GM11168 (cell line): Measurements from ENCODE around the gene MYLK4.
"Not testable (repeated sequence)": the region's sequence is repeated elsewhere in the genome, so short reads cannot be mapped to it uniquely, and the experiment has no call there.

Source experiments
- in situ Hi-C: fragments of 300-500 bp; cut with MboI; formaldehyde crosslinking; loops from one replicate; pipeline ENCODE4 v1.12.0; 2022; ENCODE audit warnings: low sequenced_read_pairs; ENCODE audit not compliant: unreplicated experiment

MYLK4 gene

DNA sequence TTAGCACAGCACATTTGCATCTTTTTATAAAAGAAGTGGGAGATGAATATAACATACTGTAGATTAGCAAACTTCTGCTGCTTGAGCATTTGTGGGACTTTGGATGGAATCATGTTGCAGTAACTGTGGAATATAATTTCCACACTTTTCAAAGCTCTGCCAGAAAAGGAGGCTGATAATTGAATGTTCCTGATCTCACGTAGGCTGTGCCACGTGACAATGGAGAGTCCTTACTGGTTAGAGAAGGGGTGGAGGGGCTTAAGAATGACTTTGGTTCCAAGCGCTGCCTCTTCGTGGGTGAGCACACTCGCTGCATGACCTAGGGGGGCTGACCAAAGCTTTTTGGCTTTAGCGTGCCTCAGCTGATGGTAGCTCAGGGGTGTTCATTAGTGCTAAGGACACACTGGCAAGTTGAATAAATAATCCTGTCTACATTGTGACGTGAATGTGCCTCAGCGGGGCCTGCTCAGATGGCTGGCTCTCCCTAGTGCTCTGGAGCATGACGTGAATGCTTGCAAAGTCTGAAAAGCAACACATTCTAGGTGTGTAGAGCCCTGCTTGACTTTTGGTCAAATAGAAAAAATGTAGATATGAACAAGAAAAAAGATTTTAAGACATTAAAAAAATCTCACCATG, 29.5 kb upstream of the MYLK4 start:
- in situ Hi-C loops: no loop called here

DNA sequence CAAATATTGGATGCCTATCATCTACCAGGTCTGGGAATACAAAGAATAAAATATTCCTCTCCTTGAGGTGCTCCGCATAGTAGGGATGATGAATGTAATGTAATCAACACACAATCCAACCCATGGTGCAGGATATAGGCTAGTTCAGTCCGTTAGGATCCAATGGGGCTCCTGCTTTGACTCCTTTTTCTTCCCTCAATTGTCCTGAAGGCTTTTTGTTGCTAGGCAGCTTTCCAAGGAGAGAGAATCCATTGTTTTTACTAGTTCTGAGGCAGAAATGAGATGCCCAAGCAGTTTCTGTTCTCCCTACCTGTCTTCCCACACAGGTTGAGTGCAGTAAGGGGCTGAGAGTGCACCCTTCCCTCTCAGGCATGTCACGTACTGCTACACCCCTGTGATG, 26.5 kb upstream of the MYLK4 start:
- in situ Hi-C loops: no loop called here

- in situ Hi-C loops: no loop called here
Observed at GRCh38 chr6:2775003-2775402, 24.3 kb upstream of the MYLK4 start.

DNA sequence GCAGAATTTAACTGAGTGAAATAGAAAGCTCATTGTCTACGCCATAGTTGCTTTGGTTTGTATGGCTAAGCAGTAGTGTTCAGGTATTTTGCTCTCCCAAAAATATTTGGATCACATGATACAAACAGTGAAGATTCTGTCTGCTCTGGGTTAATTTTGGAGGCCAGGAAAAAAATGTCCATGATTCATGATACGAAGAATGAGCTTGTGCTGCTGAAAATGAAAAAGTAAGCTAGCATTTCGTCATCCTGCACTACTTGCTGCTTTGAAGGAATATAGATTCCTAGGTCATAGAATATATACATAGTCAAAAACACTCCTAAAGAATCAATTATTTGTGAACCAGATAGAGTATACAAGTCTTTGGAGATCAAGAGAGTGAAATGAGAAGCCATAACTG, 22.7 kb upstream of the MYLK4 start:
- in situ Hi-C loops: no loop called here

DNA sequence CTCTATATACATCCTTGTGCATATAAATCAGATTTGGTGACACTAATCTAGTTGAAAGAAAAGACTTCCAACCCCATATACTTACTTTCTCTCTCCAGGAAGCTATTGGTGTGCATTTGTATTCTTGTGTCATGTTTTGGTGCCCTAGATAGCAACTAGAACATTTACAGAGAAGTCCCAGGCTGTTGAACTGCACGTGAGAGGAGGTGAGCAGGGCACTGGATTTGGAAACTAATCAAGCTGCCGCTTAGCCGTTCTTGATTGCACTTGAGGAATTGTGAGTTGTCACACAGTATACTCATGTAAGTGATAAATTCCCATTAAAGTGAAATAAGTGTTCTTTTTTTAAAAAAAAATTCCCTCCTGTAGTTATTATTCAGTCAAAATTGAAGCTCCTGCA, 22.1 kb upstream of the MYLK4 start:
- in situ Hi-C loops: no loop called here

DNA sequence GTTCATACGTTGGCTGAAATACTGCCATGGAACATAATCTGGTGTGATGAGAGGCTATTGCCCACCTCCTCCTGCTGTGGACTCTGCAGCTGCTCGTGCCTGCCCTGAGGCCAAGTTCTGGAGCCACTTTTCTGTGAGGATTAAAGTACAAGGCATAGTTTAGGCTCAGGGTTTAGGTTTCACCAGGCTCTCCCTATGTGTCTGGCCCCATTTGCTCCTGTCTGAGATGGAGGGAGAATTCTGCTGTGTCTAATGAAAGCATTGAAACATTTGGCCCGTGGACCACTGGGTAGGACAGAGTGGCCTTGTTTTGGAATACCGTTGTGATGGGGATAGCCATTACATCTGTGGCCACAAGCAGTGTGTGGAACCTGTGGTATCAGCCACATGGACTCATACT, 20.4 kb upstream of the MYLK4 start:
- in situ Hi-C loops: no loop called here

DNA sequence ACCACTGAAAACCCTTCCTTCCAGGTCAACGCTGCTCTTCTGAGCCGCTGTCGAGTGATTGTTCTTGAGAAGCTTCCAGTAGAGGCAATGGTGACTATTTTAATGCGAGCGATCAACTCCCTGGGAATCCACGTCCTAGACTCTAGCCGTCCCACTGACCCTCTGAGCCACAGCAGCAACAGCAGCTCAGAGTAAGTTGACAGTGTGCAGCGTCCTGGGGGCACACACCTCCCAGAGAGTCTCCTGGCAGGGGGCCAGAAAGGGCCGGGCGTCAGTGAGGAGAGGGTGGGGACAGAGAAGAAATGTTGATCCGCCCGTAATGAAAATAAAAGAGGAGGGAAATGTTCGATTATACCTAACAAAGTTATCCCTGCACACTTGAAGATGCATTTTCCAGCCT, 19.4 kb upstream of the MYLK4 start:
- in situ Hi-C loops: no loop called here

GRCh38 chr6:2768696-2769095, 18.0 kb upstream of the MYLK4 start:
- in situ Hi-C loops: no loop called here

GRCh38 chr6:2767657-2768524, 17.2 kb upstream of the MYLK4 start:
- in situ Hi-C loops: no loop called here

DNA sequence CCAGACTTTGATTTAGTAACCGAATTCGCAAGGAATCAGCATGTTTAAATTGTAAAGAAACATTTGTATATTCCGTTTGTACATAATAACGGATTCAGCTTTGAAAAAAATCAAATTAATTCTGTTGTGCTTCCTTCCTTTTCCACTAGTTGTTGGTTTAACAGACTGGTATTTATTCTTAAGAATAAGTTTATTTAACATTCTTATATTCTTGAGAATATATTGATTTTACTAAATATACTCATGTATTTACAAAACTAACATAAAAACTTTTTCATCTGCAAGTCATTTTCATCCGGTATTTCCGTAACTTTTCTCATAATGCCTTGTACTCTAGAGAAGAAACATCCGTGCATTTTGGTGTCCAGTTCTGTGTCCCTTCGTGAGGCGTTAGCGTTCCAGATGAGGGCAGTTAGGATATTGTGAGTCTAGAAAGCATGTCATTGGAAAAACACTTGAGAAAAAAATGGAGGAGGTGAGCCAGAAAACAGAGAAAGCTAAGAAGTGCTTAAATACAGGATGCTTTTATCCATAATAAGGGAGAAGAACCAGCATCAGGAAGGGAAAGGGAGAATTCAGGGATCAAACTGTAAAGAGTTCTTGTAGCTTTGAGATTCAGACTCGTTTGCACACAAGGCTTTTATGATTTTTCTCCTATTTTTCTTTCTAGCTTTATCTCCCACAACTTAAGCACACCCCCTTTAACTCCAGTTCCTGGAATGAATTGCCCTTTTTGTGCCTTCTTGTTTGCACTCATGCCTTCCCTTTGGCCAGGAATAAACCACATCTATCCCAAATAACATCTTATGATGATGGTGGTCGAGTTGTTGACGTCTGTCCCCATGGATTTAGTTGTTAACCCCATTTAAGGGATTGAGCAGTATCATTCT, 16.3 kb upstream of the MYLK4 start:
- in situ Hi-C loops: no loop called here

GRCh38 chr6:2765896-2766766, 15.4 kb upstream of the MYLK4 start:
- in situ Hi-C loops: no loop called here

DNA sequence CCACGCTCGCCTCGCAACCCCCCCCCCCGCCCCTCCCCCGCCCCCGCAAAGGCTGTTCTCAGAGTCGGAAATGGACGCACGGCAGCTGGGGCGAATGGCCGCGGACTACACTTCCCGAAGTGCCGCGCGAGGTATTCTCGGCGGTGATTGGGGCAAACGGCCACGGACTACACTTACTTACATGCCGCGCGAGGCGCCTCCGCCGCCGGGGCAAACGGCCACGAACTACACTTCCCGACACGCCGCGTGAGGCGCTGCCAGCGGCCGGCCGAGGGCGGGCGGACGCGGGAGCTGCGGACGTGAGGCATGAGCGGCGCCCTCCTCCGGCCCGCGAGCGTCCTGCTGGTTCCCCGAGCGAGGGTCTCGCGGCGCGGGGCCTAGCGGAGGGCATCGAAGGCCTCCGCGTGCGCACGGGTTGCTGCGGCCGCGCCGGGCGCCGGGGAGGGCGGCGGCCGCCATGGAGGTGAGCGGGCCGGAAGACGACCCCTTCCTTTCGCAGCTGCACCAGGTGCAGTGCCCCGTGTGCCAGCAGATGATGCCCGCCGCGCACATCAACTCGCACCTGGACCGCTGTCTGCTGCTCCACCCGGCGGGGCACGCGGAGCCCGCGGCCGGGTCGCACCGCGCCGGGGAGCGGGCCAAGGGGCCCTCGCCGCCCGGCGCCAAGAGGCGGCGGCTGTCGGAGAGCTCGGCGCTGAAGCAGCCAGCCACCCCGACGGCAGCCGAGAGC, 14.6 kb upstream of the MYLK4 start, which contains the start of gene WRNIP1:
Gene WRNIP1, plus strand, starts transcription at position 228 of the 730 bp plus-strand sequence. Its CDS starts 230 bp downstream, at position 458.
- in situ Hi-C loops: no loop called here

DNA sequence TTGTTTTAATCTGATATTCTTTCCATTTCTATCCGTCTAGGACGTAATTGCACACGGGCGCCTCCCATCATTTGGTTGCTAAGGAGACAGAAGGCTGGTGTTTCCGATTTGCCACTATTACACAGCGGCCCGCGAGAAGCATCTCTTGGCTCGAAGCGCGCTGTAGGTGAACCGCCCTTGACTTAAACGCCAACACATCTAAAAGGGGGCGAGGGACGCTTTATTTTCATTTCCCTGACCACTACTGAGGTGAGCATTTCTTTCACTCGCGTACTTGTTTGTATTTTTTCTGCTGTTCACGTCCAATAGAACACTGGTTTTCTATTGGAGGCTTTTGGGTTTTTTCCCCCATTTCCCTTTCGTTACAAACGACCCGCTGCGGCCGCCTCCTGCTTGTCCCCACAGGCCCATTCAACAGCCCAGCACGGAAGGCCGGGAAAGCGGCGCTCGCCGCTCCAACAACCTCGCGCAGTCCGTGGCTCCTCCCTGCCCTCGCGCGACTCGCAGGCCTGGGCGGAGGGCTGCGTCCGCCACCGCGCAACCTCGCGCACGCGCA, 14.0 kb upstream of the MYLK4 start:
- in situ Hi-C loops: no loop called here

- in situ Hi-C loops: no loop called here
Observed at GRCh38 chr6:2763876-2764540, 13.3 kb upstream of the MYLK4 start.

DNA sequence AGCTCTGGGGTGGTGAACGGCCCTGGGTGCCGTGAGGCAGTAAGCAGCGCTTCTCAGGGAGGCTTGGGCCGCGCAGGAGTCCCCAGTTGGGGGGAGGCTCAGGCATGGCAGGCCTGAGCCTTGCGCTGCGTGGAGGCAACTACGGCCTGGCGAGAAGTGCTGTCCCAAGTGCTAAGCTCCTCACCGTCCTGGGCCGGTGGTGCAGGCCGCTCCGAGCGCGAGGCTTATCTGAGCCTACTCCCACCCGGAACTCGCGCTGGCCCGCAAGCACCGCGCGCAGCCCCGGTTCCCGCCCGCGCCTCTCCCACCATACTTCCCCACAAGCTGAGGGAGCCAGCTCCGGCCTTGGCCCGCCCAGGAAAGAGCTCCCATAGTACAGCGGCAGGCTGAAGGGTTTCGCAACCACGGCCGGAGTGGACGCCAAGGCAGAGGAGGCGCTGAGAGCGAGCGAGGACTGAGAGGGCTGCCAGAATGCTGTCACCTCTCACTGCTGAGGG, 12.7 kb upstream of the MYLK4 start:
- in situ Hi-C loops: no loop called here

GRCh38 chr6:2762868-2763267, 12.1 kb upstream of the MYLK4 start:
- in situ Hi-C loops: not testable (repeated sequence)

- in situ Hi-C loops: no loop called here
Observed at GRCh38 chr6:2760882-2761842, 10.4 kb upstream of the MYLK4 start.
